Sigmoid colon (tissue), 3 donors: ENCODE results near the gene ALPP.

Experiments
- CTCF ChIP-seq, 4 experiments: fragments of 450-650 bp in 3 of 4; fragments of 200-600 bp in 1 of 4; IDR thresholded peaks; one replicate each; pipeline ENCODE4 v1.5.1; 2016 to 2019; ENCODE audit warnings: antibody characterized with exemption in 4 of 4, mild to moderate bottlenecking in 3 of 4, moderate library complexity in 2 of 4
- POLR2A ChIP-seq, 2 donors: fragments of 450-650 bp; IDR thresholded peaks; one replicate each; pipeline ENCODE4 v1.6.1; 2016; ENCODE audit warnings: antibody characterized with exemption in 2 of 2, mild to moderate bottlenecking in 2 of 2, moderate library complexity in 2 of 2

- TF ChIP-seq CTCF (IDR thresholded peaks at IDR 0.05): no peak
- TF ChIP-seq POLR2A (IDR thresholded peaks at IDR 0.05): no peak
Measured at GRCh38 chr2:232410238-232410900, 31.8 kb downstream of the ALPP start.
